Measurements from ENCODE around the gene RGS16. TPM values are rescaled to one million over a fixed set of nuclear protein-coding genes. Genes with fewer than 3 reads are reported as not detected.

Gene RGS16
- total and polyA plus RNA-seq, 2 donors (not counting 1 experiment from before 2014, with no cell fraction given): 3.3 to 11.4 TPM

- no peak for DNase-seq
- Histone ChIP-seq H3K9me3 (ENCODE audit: control extremely low read depth in 1 of 3, control insufficient read depth in 2 of 3, insufficient read depth in 1 of 3, low read length in 2 of 3) (no peaks in the 10 kb centered on the region), H3K27me3 (replicated peaks in 1 of 4; ENCODE audit: control extremely low read depth in 1 of 4, control insufficient read depth in 3 of 4, insufficient read depth in 4 of 4, low read length in 3 of 4) (peaks cover 2 to 38% (median 11%) of the 10 kb centered on the region in 4 experiments), H2AFZ (ENCODE audit: insufficient read depth, low read depth, low read length, poor library complexity, severe bottlenecking) (no peak overlapping the region), H4K20me1 (ENCODE audit: control insufficient read depth, insufficient read depth, low read length, poor library complexity, severe bottlenecking) (no peaks in the 10 kb centered on the region), H3K36me3 (replicated peaks in 1 of 2; ENCODE audit: control extremely low read depth in 1 of 2, control insufficient read depth in 1 of 2, extremely low read depth in 1 of 2, insufficient read depth in 2 of 2, low read length in 1 of 2) (no peaks in the 10 kb centered on the region), H3K27ac (ENCODE audit: low read length in 2 of 2) (no peak overlapping the region), H3K79me2 (ENCODE audit: control insufficient read depth, insufficient read depth, low read length) (no peaks in the 10 kb centered on the region), H3K4me3 (ENCODE audit: control extremely low read depth in 1 of 5, extremely low read depth in 1 of 5, insufficient read depth in 1 of 5, low read depth in 2 of 5, low read length in 4 of 5) (no peak overlapping the region), H3K4me2 (replicated peaks; ENCODE audit: low read depth, low read length, poor library complexity, severe bottlenecking) (no peak overlapping the region), H3K4me1 (ENCODE audit: control insufficient read depth in 2 of 2, insufficient read depth in 2 of 2, low read length in 2 of 2) (peaks cover 25 to 30% of the 10 kb centered on the region in 2 donors), H3K9ac (ENCODE audit: low read length) (no peak overlapping the region)
- no peak for ATAC-seq (ENCODE audit: low read depth)
- H3K4me3 Mint-ChIP-seq: no peak overlapping the region
- ChIA-PET CTCF (interaction anchor here (1.1 to 6.4 kb wide), 2 partner anchors 8 to 13 kb away, joined by 3 to 70 read pairs; partner anchors contain the start of gene RGS16), POLR2A (no interaction called here)
- H3K27ac Mint-ChIP-seq: no peak overlapping the region
- TF ChIP-seq CTCF (IDR thresholded peaks at IDR 0.05) (no peak), EZH2 (IDR thresholded peaks at IDR 0.05; ENCODE audit: borderline replicate concordance, insufficient read depth, low read depth, low read length, poor library complexity, severe bottlenecking) (no peak)
- peaks cover 21% of the 10 kb centered on the region for H3K4me1 Mint-ChIP-seq
- no peaks in the 10 kb centered on the region for H3K9me3 Mint-ChIP-seq (ENCODE audit: insufficient read depth)
- peaks cover 8% of the 10 kb centered on the region for H3K27me3 Mint-ChIP-seq
- 100% methylated on average over 1 of the region's 1 CpG for WGBS (ENCODE audit: insufficient coverage)
- intact Hi-C loops (cut with micrococcal nuclease): no loop called here
These were observed 7.1 kb upstream of the RGS16 start for GRCh38 chr1:182611326-182611725.

GRCh38 chr1:182610606-182611194, 6.5 kb upstream of the RGS16 start:
- H3K4me3 ChIP-seq (ENCODE audit: control extremely low read depth in 1 of 5, extremely low read depth in 1 of 5, insufficient read depth in 1 of 5, low read depth in 2 of 5, low read length in 4 of 5): no peak overlapping the region
- no peak for ATAC-seq (ENCODE audit: low read depth)
- whole genome bisulfite sequencing (ENCODE audit: insufficient coverage): 94% methylated on average over 6 of the region's 6 CpGs
- H3K4me1 ChIP-seq (ENCODE audit: control insufficient read depth in 2 of 2, insufficient read depth in 2 of 2, low read length in 2 of 2): peaks cover 19 to 24% of the 10 kb centered on the region in 2 donors
- peaks cover 15% of the 10 kb centered on the region for H3K4me1 Mint-ChIP-seq
- no peaks in the 10 kb centered on the region for H4K20me1 ChIP-seq (ENCODE audit: control insufficient read depth, insufficient read depth, low read length, poor library complexity, severe bottlenecking)
- TF ChIP-seq CTCF (IDR thresholded peaks at IDR 0.05) (no peak), EZH2 (IDR thresholded peaks at IDR 0.05; ENCODE audit: borderline replicate concordance, insufficient read depth, low read depth, low read length, poor library complexity, severe bottlenecking) (no peak)
- no peaks in the 10 kb centered on the region for H3K36me3 ChIP-seq (replicated peaks in 1 of 2; ENCODE audit: control extremely low read depth in 1 of 2, control insufficient read depth in 1 of 2, extremely low read depth in 1 of 2, insufficient read depth in 2 of 2, low read length in 1 of 2)
- no peak overlapping the region for H3K27ac ChIP-seq (ENCODE audit: low read length in 2 of 2)
- no peak overlapping the region for H3K27ac Mint-ChIP-seq
- intact Hi-C loops (cut with micrococcal nuclease): no loop called here
- DNase-seq: no peak
- no peak overlapping the region for H3K9ac ChIP-seq (ENCODE audit: low read length)
- H3K9me3 ChIP-seq (ENCODE audit: control extremely low read depth in 1 of 3, control insufficient read depth in 2 of 3, insufficient read depth in 1 of 3, low read length in 2 of 3): no peaks in the 10 kb centered on the region
- peaks cover 8% of the 10 kb centered on the region for H3K27me3 Mint-ChIP-seq
- H3K79me2 ChIP-seq (ENCODE audit: control insufficient read depth, insufficient read depth, low read length): no peaks in the 10 kb centered on the region
- H3K27me3 ChIP-seq (replicated peaks in 1 of 4; ENCODE audit: control extremely low read depth in 1 of 4, control insufficient read depth in 3 of 4, insufficient read depth in 4 of 4, low read length in 3 of 4): peaks cover 2 to 38% (median 11%) of the 10 kb centered on the region in 4 experiments
- ChIA-PET POLR2A (no interaction called here), CTCF (no interaction called here)
- no peak overlapping the region for H2AFZ ChIP-seq (ENCODE audit: insufficient read depth, low read depth, low read length, poor library complexity, severe bottlenecking)
- no peak overlapping the region for H3K4me3 Mint-ChIP-seq
- no peaks in the 10 kb centered on the region for H3K9me3 Mint-ChIP-seq (ENCODE audit: insufficient read depth)
- H3K4me2 ChIP-seq (replicated peaks; ENCODE audit: low read depth, low read length, poor library complexity, severe bottlenecking): no peak overlapping the region
